GM12874 (cell line): ENCODE results near the gene PLXNC1.

ENCODE experiments used
- CTCF ChIP-seq: IDR thresholded peaks from 2 replicates; pipeline ENCODE4 v1.5.1; 2011; ENCODE audit warnings: low read depth, mild to moderate bottlenecking, control low read depth, low read length, moderate library complexity; ENCODE audit not compliant: insufficient read depth

The PLXNC1 gene

DNA sequence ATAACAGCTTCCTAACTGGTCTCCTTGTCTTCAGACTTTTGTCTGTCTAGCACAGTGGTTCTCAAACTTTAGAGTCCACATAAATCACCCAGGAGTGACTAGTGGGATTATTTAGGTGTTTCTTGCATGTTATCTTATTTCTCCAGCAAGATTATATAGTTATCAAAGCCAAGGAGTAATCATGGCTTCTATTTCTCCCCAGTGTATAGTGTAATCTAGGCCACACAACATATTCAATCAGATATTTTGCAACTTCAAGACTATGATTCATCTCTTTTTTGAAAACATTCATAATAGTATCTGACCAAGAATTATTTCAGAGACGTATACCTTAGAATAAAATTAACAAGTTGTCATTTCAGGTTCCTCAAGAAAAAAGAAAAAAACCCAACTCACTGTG is 179.4 kb downstream of the PLXNC1 start:
- no peak for TF ChIP-seq CTCF

DNA sequence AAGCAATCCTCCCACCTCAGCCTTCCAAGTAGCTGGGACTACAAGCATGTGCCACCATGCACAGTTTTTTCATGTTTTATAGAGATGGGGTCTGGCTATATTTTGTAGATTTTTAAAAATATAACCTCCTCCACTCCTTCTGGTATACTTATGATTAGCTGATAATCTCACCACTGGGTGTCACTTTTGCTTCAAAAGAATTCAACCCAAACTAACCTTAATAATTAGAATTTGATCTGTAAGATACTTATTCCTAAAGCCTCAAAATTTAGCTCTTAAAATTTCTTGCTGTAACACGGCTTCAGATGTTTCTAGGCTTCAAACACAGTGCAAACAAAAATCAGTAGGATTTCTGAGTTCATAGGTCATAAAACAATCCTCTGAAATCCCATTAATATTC is 181.0 kb downstream of the PLXNC1 start:
- no peak for TF ChIP-seq CTCF

GRCh38 chr12:94333396-94333795 is 185.0 kb downstream of the PLXNC1 start:
- no peak for TF ChIP-seq CTCF

GRCh38 chr12:94336211-94336925 is 188.0 kb downstream of the PLXNC1 start:
- no peak for TF ChIP-seq CTCF

- no peak for TF ChIP-seq CTCF
These were observed 189.8 kb downstream of the PLXNC1 start for GRCh38 chr12:94338006-94338794.

- TF ChIP-seq CTCF: no peak
These were observed 192.2 kb downstream of the PLXNC1 start for GRCh38 chr12:94340573-94340972.

DNA sequence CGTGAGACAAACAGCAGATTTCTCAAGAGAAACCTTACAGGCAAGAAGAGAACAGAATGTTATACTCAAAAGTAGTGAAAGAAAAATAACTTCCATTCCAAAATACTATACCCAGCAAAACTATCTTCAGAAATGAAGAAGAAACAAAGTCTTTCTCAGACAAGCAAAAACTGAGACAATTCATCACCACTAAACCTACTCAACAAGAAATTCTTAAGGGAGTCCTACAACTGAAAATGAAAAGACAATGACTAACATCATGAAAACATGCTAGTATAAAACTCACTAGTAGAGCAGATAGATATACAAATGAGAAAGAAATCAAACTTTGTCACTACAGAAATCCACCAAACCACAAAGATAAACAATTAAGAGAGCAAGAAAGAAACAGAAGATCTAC is 204.8 kb downstream of the PLXNC1 start:
- TF ChIP-seq CTCF: no peak
